Astrocyte (in vitro differentiated cells and primary cell): ENCODE data around the gene DCP2. TPM values are rescaled to one million over a fixed set of nuclear protein-coding genes. Genes with fewer than 3 reads are reported as not detected.

Experiments used
- DNase-seq: peaks from one replicate; pipeline ENCODE4 v3.0.0-alpha.2; 2010; ENCODE audit warnings: low read depth
- FAIRE-seq: peaks from 2 replicates; lab custom pipeline; 2011; peaks lifted over from hg19 to GRCh38; lab: Jason Lieb, UNC
- H2AFZ ChIP-seq: 2 replicates; pipeline ENCODE4 v1.6.0; 2012; ENCODE audit warnings: low read depth, low read length, inconsistent platforms
- H3K27ac ChIP-seq: 2 replicates; pipeline ENCODE4 v1.5.1; 2011; ENCODE audit warnings: low read depth, low read length, inconsistent platforms
- H3K27me3 ChIP-seq: 2 replicates; pipeline ENCODE4 v1.6.0; 2011; ENCODE audit warnings: low read length, inconsistent platforms; ENCODE audit not compliant: insufficient read depth
- H3K36me3 ChIP-seq: 2 replicates; pipeline ENCODE4 v1.5.1; 2011; ENCODE audit warnings: low read length, inconsistent platforms; ENCODE audit not compliant: insufficient read depth
- H3K4me1 ChIP-seq: 2 replicates; pipeline ENCODE4 v1.5.1; 2011; ENCODE audit warnings: low read length, inconsistent platforms; ENCODE audit not compliant: insufficient read depth
- H3K4me2 ChIP-seq: 2 replicates; pipeline ENCODE4 v1.6.0; 2012; ENCODE audit warnings: low read length, inconsistent platforms
- H3K4me3 ChIP-seq: 2 replicates; pipeline ENCODE4 v1.5.1; 2011; ENCODE audit warnings: low read depth, mild to moderate bottlenecking, low read length, inconsistent platforms; ENCODE audit not compliant: insufficient read depth
- H3K79me2 ChIP-seq: 2 replicates; pipeline ENCODE4 v1.6.0; 2012; ENCODE audit warnings: mild to moderate bottlenecking, low read length, inconsistent platforms; ENCODE audit not compliant: insufficient read depth
- H3K9ac ChIP-seq: 2 replicates; pipeline ENCODE4 v1.6.0; 2012; ENCODE audit warnings: mild to moderate bottlenecking, low read length, inconsistent platforms
- H3K9me3 ChIP-seq: 2 replicates; pipeline ENCODE4 v1.5.1; 2012; ENCODE audit warnings: low read depth, mild to moderate bottlenecking, low read length, inconsistent platforms; ENCODE audit not compliant: insufficient read depth
- H4K20me1 ChIP-seq: 2 replicates; pipeline ENCODE4 v1.6.0; 2012; ENCODE audit warnings: low read length, inconsistent platforms; ENCODE audit not compliant: insufficient read depth
- H3K27ac Mint-ChIP-seq: one replicate; pipeline ENCODE4 v1.8.0; 2021; ENCODE audit warnings: mild to moderate bottlenecking, mixed read lengths; ENCODE audit not compliant: unreplicated experiment
- H3K27me3 Mint-ChIP-seq: one replicate; pipeline ENCODE4 v1.8.0; 2021; ENCODE audit warnings: low read depth, mixed read lengths; ENCODE audit not compliant: unreplicated experiment
- H3K36me3 Mint-ChIP-seq: one replicate; pipeline ENCODE4 v1.8.0; 2021; ENCODE audit warnings: low read depth, mixed read lengths; ENCODE audit not compliant: unreplicated experiment
- H3K4me1 Mint-ChIP-seq: one replicate; pipeline ENCODE4 v1.8.0; 2021; ENCODE audit warnings: low read depth, mixed read lengths; ENCODE audit not compliant: unreplicated experiment
- H3K4me3 Mint-ChIP-seq: one replicate; pipeline ENCODE4 v1.8.0; 2021; ENCODE audit warnings: mild to moderate bottlenecking, moderate library complexity, mixed read lengths; ENCODE audit not compliant: unreplicated experiment
- H3K9me3 Mint-ChIP-seq: one replicate; pipeline ENCODE4 v1.8.0; 2021; ENCODE audit warnings: mild to moderate bottlenecking, mixed read lengths; ENCODE audit not compliant: unreplicated experiment
- CTCF ChIP-seq: IDR thresholded peaks from 2 replicates; pipeline ENCODE4 v1.5.1; 2011; ENCODE audit warnings: low read depth, mild to moderate bottlenecking, inconsistent platforms, low read length, moderate library complexity; ENCODE audit not compliant: insufficient read depth
- EZH2 ChIP-seq: IDR thresholded peaks from 2 replicates; pipeline ENCODE4 v1.6.1; 2012; ENCODE audit warnings: mild to moderate bottlenecking, low read length, inconsistent platforms; ENCODE audit not compliant: insufficient read depth
- total RNA-seq: library from RNA; stranded (reverse); gene quantifications from 2 replicates; pipeline ENCODE4 v1.2.1, GENCODE V29; 2021

Gene DCP2
- total RNA-seq, 1 donor from 2014 or later, result 48.9 TPM

- Histone ChIP-seq H3K4me2 (no peak overlapping the region), H3K79me2 (no peaks in the 10 kb centered on the region), H3K4me1 (no peaks in the 10 kb centered on the region), H4K20me1 (no peaks in the 10 kb centered on the region), H2AFZ (no peak overlapping the region), H3K4me3 (no peak overlapping the region), H3K9me3 (no peaks in the 10 kb centered on the region), H3K27me3 (peaks cover 3% of the 10 kb centered on the region), H3K9ac (no peak overlapping the region), H3K36me3 (no peaks in the 10 kb centered on the region), H3K27ac (no peak overlapping the region)
- TF ChIP-seq EZH2 (no peak), CTCF (no peak)
- Mint-ChIP-seq H3K27me3 (no peaks in the 10 kb centered on the region), H3K4me1 (no peaks in the 10 kb centered on the region), H3K4me3 (no peak overlapping the region), H3K27ac (no peak overlapping the region), H3K9me3 (peaks cover 3% of the 10 kb centered on the region), H3K36me3 (no peaks in the 10 kb centered on the region)
- no peak for FAIRE-seq
- no peak for DNase-seq
Observed at GRCh38 chr5:112951124-112951702, 25.4 kb upstream of the DCP2 start.

GRCh38 chr5:112956606-112957005 lies 20.0 kb upstream of the DCP2 start:
- H3K4me2 ChIP-seq, result no peak overlapping the region
- TF ChIP-seq EZH2 (no peak), CTCF (no peak)
- no peak overlapping the region for H3K4me3 Mint-ChIP-seq
- H3K4me1 Mint-ChIP-seq, result peaks cover 19% of the 10 kb centered on the region
- no peaks in the 10 kb centered on the region for H3K27me3 Mint-ChIP-seq
- no peak overlapping the region for H3K4me3 ChIP-seq
- no peaks in the 10 kb centered on the region for H3K36me3 Mint-ChIP-seq
- H3K9ac ChIP-seq, result no peak overlapping the region
- no peaks in the 10 kb centered on the region for H3K27me3 ChIP-seq
- no peaks in the 10 kb centered on the region for H3K9me3 ChIP-seq
- FAIRE-seq (no peak), DNase-seq (no peak)
- H2AFZ ChIP-seq, result no peak overlapping the region
- H3K27ac ChIP-seq, result no peak overlapping the region
- no peaks in the 10 kb centered on the region for H3K36me3 ChIP-seq
- H3K79me2 ChIP-seq, result no peaks in the 10 kb centered on the region
- H3K9me3 Mint-ChIP-seq, result peaks cover 3% of the 10 kb centered on the region
- no peak overlapping the region for H3K27ac Mint-ChIP-seq
- H4K20me1 ChIP-seq, result peaks cover 3% of the 10 kb centered on the region
- peaks cover 37% of the 10 kb centered on the region for H3K4me1 ChIP-seq

- no peak overlapping the region for H3K4me2 ChIP-seq
- no peak overlapping the region for H3K4me3 ChIP-seq
- H3K9me3 ChIP-seq, result no peaks in the 10 kb centered on the region
- no peaks in the 10 kb centered on the region for H3K36me3 ChIP-seq
- H3K4me1 ChIP-seq, result peaks cover 37% of the 10 kb centered on the region
- no peak for FAIRE-seq
- H3K4me3 Mint-ChIP-seq, result no peak overlapping the region
- H4K20me1 ChIP-seq, result peaks cover 3% of the 10 kb centered on the region
- peaks cover 19% of the 10 kb centered on the region for H3K4me1 Mint-ChIP-seq
- no peak overlapping the region for H3K27ac ChIP-seq
- H3K9ac ChIP-seq, result no peak overlapping the region
- no peaks in the 10 kb centered on the region for H3K36me3 Mint-ChIP-seq
- TF ChIP-seq EZH2, result no peak
- TF ChIP-seq CTCF, result no peak
- peaks cover 3% of the 10 kb centered on the region for H3K9me3 Mint-ChIP-seq
- no peak overlapping the region for H3K27ac Mint-ChIP-seq
- DNase-seq, result no peak
- no peaks in the 10 kb centered on the region for H3K79me2 ChIP-seq
- H3K27me3 Mint-ChIP-seq, result no peaks in the 10 kb centered on the region
- no peak overlapping the region for H2AFZ ChIP-seq
- no peaks in the 10 kb centered on the region for H3K27me3 ChIP-seq
Observed at GRCh38 chr5:112957036-112957808, 19.4 kb upstream of the DCP2 start.
